K562 (cell line): ENCODE data around the gene CMSS1. TPM values are rescaled to one million over a fixed set of nuclear protein-coding genes. Genes with fewer than 3 reads are reported as not detected.

Experiments
- ATAC-seq: fragments of 200-7000 bp; cut with Tn5 transposase; 3 replicates; pipeline ENCODE4 v1.9.1; 2020; ENCODE audit warnings: moderate library complexity
- BruUV-seq: library from RNA; stranded (reverse); fragments of 400-500 nt; replicated peaks from 2 replicates; lab custom pipeline; 2021; lab: Mats Ljungman, UMichigan
- CTCF ChIA-PET: fragments of 300-600 bp; formaldehyde crosslinking; extraction: SDS; loops from one replicate; lab custom pipeline; 2021; ENCODE audit warnings: low intra/inter-chr PET ratio; lab: Yijun Ruan, JAX
- POLR2A ChIA-PET: fragments of 300-600, 350-650 bp; sonication (Branson Sonifier 250); formaldehyde crosslinking; extraction: SDS; loops from one replicate; lab custom pipeline; 2021; ENCODE audit warnings: antibody characterized with exemption, inconsistent platforms; lab: Yijun Ruan, JAX
- DNase-seq, 4 experiments: peaks; one replicate each; pipeline versions ENCODE4 v3.0.0 to v3.0.0-alpha.2; 2011 to 2018; ENCODE audit warnings: low spot score in 3 of 4, mixed read lengths in 3 of 4; ENCODE audit errors: extremely low read depth in 1 of 4
- FAIRE-seq: peaks from 2 replicates; lab custom pipeline; 2011; peaks lifted over from hg19 to GRCh38; lab: Jason Lieb, UNC
- H2AFZ ChIP-seq: 2 replicates; pipeline ENCODE4 v1.6.0; 2011; ENCODE audit warnings: low read depth, low read length, control low read depth, inconsistent platforms
- H3K27ac ChIP-seq: fragments of 200-600 bp; 3 replicates; pipeline ENCODE4 v1.8.0; 2011; ENCODE audit warnings: low read depth, mild to moderate bottlenecking, control low read depth, inconsistent platforms, low read length, moderate library complexity, mixed read lengths; ENCODE audit errors: extremely low read depth
- H3K27me3 ChIP-seq, 2 experiments: fragments of 300-600 bp in 1 of 2; 2 replicates in 1 of 2; 3 replicates in 1 of 2; pipeline versions ENCODE4 v1.6.0 to v1.8.0; 2011; ENCODE audit warnings: inconsistent platforms in 2 of 2, low read length in 2 of 2, mild to moderate bottlenecking in 1 of 2, mixed read lengths in 1 of 2, moderate library complexity in 1 of 2; ENCODE audit not compliant: control insufficient read depth in 2 of 2, insufficient read depth in 2 of 2
- H3K36me3 ChIP-seq: fragments of 300-600 bp; 3 replicates; pipeline ENCODE4 v1.8.0; 2011; ENCODE audit warnings: mild to moderate bottlenecking, low read length, inconsistent platforms; ENCODE audit not compliant: control insufficient read depth, insufficient read depth
- H3K4me1 ChIP-seq, 2 experiments: fragments of 200-600 bp in 1 of 2; replicated peaks in 1 of 2; 2 replicates in 1 of 2; 3 replicates in 1 of 2; pipeline versions ENCODE4 v1.5.1 to v1.8.0; 2011; ENCODE audit warnings: inconsistent platforms in 2 of 2, low read length in 2 of 2, mild to moderate bottlenecking in 1 of 2, mixed read lengths in 1 of 2, moderate library complexity in 1 of 2; ENCODE audit not compliant: control insufficient read depth in 2 of 2, insufficient read depth in 2 of 2
- H3K4me2 ChIP-seq: 2 replicates; pipeline ENCODE4 v1.6.1; 2011; ENCODE audit warnings: low read length, control low read depth, inconsistent platforms, mixed read lengths; ENCODE audit not compliant: insufficient read depth
- H3K4me3 ChIP-seq: fragments of 200-600 bp; sonication (generic), shearing (Covaris generic); 2 replicates; pipeline ENCODE4 v1.5.1; 2016; ENCODE audit warnings: control low read depth, inconsistent platforms
- H3K79me2 ChIP-seq: fragments of 200-600 bp; 3 replicates; pipeline ENCODE4 v1.8.0; 2011; ENCODE audit warnings: low read length, inconsistent platforms; ENCODE audit not compliant: control insufficient read depth, insufficient read depth
- H3K9ac ChIP-seq, 2 experiments: 2 replicates each; pipeline versions ENCODE4 v1.6.0 to v1.6.1; 2011; ENCODE audit warnings: low read depth in 2 of 2, low read length in 2 of 2, control low read depth in 1 of 2, inconsistent platforms in 1 of 2, mild to moderate bottlenecking in 1 of 2, mixed read lengths in 1 of 2; ENCODE audit not compliant: insufficient read depth in 1 of 2
- H3K9me1 ChIP-seq: one replicate; pipeline ENCODE4 v1.6.0; 2011; ENCODE audit warnings: inconsistent platforms, mild to moderate bottlenecking, low read length, moderate library complexity; ENCODE audit not compliant: control insufficient read depth, insufficient read depth
- H3K9me3 ChIP-seq: replicated peaks from 2 replicates; pipeline ENCODE4 v1.5.1; 2011; ENCODE audit warnings: low read depth, low read length, inconsistent platforms; ENCODE audit not compliant: control insufficient read depth, insufficient read depth
- H4K20me1 ChIP-seq: replicated peaks from 2 replicates; pipeline ENCODE4 v1.6.1; 2011; ENCODE audit warnings: low read length, inconsistent platforms, mixed read lengths; ENCODE audit not compliant: control insufficient read depth, insufficient read depth
- GABPB2 ChIP-seq: fragments of 250-450 bp; sonication (Bioruptor Pico); conservative IDR thresholded peaks from 2 replicates; pipeline ENCODE4 v1.5.1; 2021; ENCODE audit warnings: mild to moderate bottlenecking
- NR3C1 ChIP-seq: sonication (generic); formaldehyde crosslinking; IDR thresholded peaks from 2 replicates; pipeline ENCODE4 v1.8.1; 2022; ENCODE audit warnings: missing genetic modification reagents
- RFX7 ChIP-seq: fragments of 250-450 bp; sonication (Bioruptor Pico); IDR thresholded peaks from 2 replicates; pipeline ENCODE4 v1.5.1; 2021; ENCODE audit warnings: mild to moderate bottlenecking
- ZC3H11A ChIP-seq: IDR thresholded peaks from 2 replicates; pipeline ENCODE4 v1.6.1; 2012; ENCODE audit warnings: low read depth, low read length, improper control_type of control experiment
- ZNF584 ChIP-seq: fragments of 200-800 bp; sonication (Bioruptor generic); IDR thresholded peaks from 2 replicates; pipeline ENCODE4 v1.6.1; 2016; ENCODE audit warnings: low read depth, mild to moderate bottlenecking, missing genetic modification characterization, missing compliant biosample characterization
- ZNF717 ChIP-seq: fragments of 250-450 bp; sonication (Bioruptor Pico); IDR thresholded peaks from 2 replicates; pipeline ENCODE4 v1.5.0; 2021
- WGBS: fragments of 100-300 bp; shearing (Covaris generic); methylation state at CpG from one replicate; pipeline ENCODE4 v1.1.6; 2016; ENCODE audit warnings: low coverage, mixed read lengths; ENCODE audit not compliant: insufficient coverage; ENCODE audit errors: missing lambda C conversion rate; 5-methylcytosine and 5-hydroxymethylcytosine counted together
- in situ Hi-C: fragments of 300-500 bp; cut with MboI; formaldehyde crosslinking; loops from 4 replicates; pipeline ENCODE4 v1.15.0; 2018; ENCODE audit warnings: inconsistent platforms, mixed read lengths
- intact Hi-C: fragments of 100-400 bp; cut with micrococcal nuclease; formaldehyde crosslinking; loops from 2 replicates; pipeline ENCODE4 v1.14.2; 2022
- polyA plus RNA-seq, 8 experiments: library from polyadenylated mRNA; depleted of rRNA in 4 of 8; stranded (reverse) in 5 of 8; unstranded in 3 of 8; fragments of >200 nt; fragmentation: Nextera tagmentation in 2 of 8; fragmentation: Illumina TruSeq in 1 of 8; extraction: Ambion mirVana in 2 of 8; extraction: Trizol in 1 of 8; gene quantifications; 2 replicates each; pipeline versions ENCODE4 v1.2.1 to v1.2.3, GENCODE V29; 2011 to 2014; ENCODE audit warnings: inconsistent platforms in 1 of 8, missing spikeins in 1 of 8
- total RNA-seq, 7 experiments: library from RNA; depleted of rRNA in 6 of 7; stranded (reverse); fragments of >200 nt in 6 of 7; fragmentation: Illumina TruSeq in 2 of 7; extraction: Trizol in 2 of 7; gene quantifications; 2 replicates each; pipeline versions ENCODE4 v1.2.1 to v1.2.3, GENCODE V29; 2011 to 2021; ENCODE audit warnings: low replicate concordance in 1 of 7
- TF ChIP-seq, protein P1 (sequence below): fragments of 150-350 bp; conservative IDR thresholded peaks from 2 replicates; pipeline ENCODE4 v1.6.1; 2014; ENCODE audit warnings: low read length
- TF ChIP-seq, protein P2 (sequence below): IDR thresholded peaks from 2 replicates; pipeline ENCODE4 v1.6.1; 2014; ENCODE audit warnings: antibody characterized with exemption
- TF ChIP-seq, protein P3 (sequence below): fragments of 450-650 bp; IDR thresholded peaks from 2 replicates; pipeline ENCODE4 v1.6.1; 2016

The CMSS1 gene
- total and polyA plus RNA-seq, 9 of the 15 experiments (the other 6 are each of a cell fraction or from before 2014, with no cell fraction given), result 46.9 to 109 (median 72.3) TPM

- Histone ChIP-seq H2AFZ (no peak overlapping the region), H3K79me2 (no peaks in the 10 kb centered on the region; the same call in 2 of the 3 replicates), H3K4me2 (no peak overlapping the region), H4K20me1 (no peaks in the 10 kb centered on the region), H3K9ac (no peak overlapping the region), H3K9me1 (no peaks in the 10 kb centered on the region), H3K36me3 (no peaks in the 10 kb centered on the region), H3K27ac (no peak overlapping the region), H3K27me3 (no peaks in the 10 kb centered on the region), H3K9me3 (no peaks in the 10 kb centered on the region), H3K4me3 (no peak overlapping the region), H3K4me1 (no peaks in the 10 kb centered on the region)
- in situ Hi-C loops, result no loop called here
- no TSS peak for BruUV-seq
- intact Hi-C loops, result no loop called here
- CTCF ChIA-PET, result no interaction called here
- 20% methylated on average over 1 of the region's 1 CpG for WGBS
- no peak for ATAC-seq
- no peak for FAIRE-seq
- no peak for DNase-seq
- POLR2A ChIA-PET, result no interaction called here
- no peak for TF ChIP-seq NR3C1 (CRISPR knock-in tag)
- TF ChIP-seq, protein P1, sequence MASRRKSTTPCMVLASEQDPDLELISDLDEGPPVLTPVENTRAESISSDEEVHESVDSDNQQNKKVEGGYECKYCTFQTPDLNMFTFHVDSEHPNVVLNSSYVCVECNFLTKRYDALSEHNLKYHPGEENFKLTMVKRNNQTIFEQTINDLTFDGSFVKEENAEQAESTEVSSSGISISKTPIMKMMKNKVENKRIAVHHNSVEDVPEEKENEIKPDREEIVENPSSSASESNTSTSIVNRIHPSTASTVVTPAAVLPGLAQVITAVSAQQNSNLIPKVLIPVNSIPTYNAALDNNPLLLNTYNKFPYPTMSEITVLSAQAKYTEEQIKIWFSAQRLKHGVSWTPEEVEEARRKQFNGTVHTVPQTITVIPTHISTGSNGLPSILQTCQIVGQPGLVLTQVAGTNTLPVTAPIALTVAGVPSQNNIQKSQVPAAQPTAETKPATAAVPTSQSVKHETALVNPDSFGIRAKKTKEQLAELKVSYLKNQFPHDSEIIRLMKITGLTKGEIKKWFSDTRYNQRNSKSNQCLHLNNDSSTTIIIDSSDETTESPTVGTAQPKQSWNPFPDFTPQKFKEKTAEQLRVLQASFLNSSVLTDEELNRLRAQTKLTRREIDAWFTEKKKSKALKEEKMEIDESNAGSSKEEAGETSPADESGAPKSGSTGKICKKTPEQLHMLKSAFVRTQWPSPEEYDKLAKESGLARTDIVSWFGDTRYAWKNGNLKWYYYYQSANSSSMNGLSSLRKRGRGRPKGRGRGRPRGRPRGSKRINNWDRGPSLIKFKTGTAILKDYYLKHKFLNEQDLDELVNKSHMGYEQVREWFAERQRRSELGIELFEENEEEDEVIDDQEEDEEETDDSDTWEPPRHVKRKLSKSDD, result no peak
- no peak for TF ChIP-seq RFX7 (CRISPR knock-in tag)
- TF ChIP-seq ZC3H11A, result no peak
- TF ChIP-seq, protein P2, sequence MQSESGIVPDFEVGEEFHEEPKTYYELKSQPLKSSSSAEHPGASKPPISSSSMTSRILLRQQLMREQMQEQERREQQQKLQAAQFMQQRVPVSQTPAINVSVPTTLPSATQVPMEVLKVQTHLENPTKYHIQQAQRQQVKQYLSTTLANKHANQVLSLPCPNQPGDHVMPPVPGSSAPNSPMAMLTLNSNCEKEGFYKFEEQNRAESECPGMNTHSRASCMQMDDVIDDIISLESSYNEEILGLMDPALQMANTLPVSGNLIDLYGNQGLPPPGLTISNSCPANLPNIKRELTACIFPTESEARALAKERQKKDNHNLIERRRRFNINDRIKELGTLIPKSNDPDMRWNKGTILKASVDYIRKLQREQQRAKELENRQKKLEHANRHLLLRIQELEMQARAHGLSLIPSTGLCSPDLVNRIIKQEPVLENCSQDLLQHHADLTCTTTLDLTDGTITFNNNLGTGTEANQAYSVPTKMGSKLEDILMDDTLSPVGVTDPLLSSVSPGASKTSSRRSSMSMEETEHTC, result no peak
- TF ChIP-seq, protein P3, sequence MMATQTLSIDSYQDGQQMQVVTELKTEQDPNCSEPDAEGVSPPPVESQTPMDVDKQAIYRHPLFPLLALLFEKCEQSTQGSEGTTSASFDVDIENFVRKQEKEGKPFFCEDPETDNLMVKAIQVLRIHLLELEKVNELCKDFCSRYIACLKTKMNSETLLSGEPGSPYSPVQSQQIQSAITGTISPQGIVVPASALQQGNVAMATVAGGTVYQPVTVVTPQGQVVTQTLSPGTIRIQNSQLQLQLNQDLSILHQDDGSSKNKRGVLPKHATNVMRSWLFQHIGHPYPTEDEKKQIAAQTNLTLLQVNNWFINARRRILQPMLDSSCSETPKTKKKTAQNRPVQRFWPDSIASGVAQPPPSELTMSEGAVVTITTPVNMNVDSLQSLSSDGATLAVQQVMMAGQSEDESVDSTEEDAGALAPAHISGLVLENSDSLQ, result no peak
- TF ChIP-seq GABPB2 (CRISPR knock-in tag), result no peak
- TF ChIP-seq ZNF584 (CRISPR knock-in tag), result no peak
- TF ChIP-seq ZNF717 (CRISPR knock-in tag), result no peak
Observed at GRCh38 chr3:100120012-100120411, 302.4 kb downstream of the CMSS1 start.
